ENCODE measurements around the gene PRRT2.
A peak's percentile ranks its signal among the peaks of the same experiment; 100 is the strongest.

PRRT2 gene

GRCh38 chr16:29811896-29812665 is at the start of gene PRRT2:
Gene PRRT2 (plus strand): TSS chr16:29812193. CDS start chr16:29813055, 862 bp downstream.
- H3K4me3 ChIP-seq (replicated peaks; ENCODE audit: low read depth, low read length) = peak within 1 kb of the TSS; percentile 74
- no peak for DNase-seq (ENCODE audit: extremely low read depth, low read depth)
- TF ChIP-seq, protein P1, sequence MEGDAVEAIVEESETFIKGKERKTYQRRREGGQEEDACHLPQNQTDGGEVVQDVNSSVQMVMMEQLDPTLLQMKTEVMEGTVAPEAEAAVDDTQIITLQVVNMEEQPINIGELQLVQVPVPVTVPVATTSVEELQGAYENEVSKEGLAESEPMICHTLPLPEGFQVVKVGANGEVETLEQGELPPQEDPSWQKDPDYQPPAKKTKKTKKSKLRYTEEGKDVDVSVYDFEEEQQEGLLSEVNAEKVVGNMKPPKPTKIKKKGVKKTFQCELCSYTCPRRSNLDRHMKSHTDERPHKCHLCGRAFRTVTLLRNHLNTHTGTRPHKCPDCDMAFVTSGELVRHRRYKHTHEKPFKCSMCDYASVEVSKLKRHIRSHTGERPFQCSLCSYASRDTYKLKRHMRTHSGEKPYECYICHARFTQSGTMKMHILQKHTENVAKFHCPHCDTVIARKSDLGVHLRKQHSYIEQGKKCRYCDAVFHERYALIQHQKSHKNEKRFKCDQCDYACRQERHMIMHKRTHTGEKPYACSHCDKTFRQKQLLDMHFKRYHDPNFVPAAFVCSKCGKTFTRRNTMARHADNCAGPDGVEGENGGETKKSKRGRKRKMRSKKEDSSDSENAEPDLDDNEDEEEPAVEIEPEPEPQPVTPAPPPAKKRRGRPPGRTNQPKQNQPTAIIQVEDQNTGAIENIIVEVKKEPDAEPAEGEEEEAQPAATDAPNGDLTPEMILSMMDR (IDR thresholded peaks at IDR 0.05; ENCODE audit: low read depth, low read length, missing control alignments) = no peak

GRCh38 chr16:29763326-29763725 is 48.7 kb upstream of the PRRT2 start:
- TF ChIP-seq, protein P1 (IDR thresholded peaks at IDR 0.05; ENCODE audit: low read depth, low read length, missing control alignments) = no peak
- H3K4me3 ChIP-seq (replicated peaks; ENCODE audit: low read depth, low read length) = no peak overlapping the region
- DNase-seq (ENCODE audit: extremely low read depth, low read depth) = no peak

- TF ChIP-seq, protein P1 (IDR thresholded peaks at IDR 0.05; ENCODE audit: low read depth, low read length, missing control alignments) = no peak
These were observed 46.6 kb upstream of the PRRT2 start for GRCh38 chr16:29765167-29766032.

GRCh38 chr16:29766571-29766970 is 45.4 kb upstream of the PRRT2 start:
- TF ChIP-seq, protein P1 (IDR thresholded peaks at IDR 0.05; ENCODE audit: low read depth, low read length, missing control alignments) = no peak
- no peak for DNase-seq (ENCODE audit: extremely low read depth, low read depth)
- H3K4me3 ChIP-seq (replicated peaks; ENCODE audit: low read depth, low read length) = no peak overlapping the region

More at GRCh38 chr16:29765167-29766032, 46.6 kb upstream of the PRRT2 start:
- no peak for DNase-seq (ENCODE audit: extremely low read depth, low read depth)
- no peak overlapping the region for H3K4me3 ChIP-seq (replicated peaks; ENCODE audit: low read depth, low read length)

DNA sequence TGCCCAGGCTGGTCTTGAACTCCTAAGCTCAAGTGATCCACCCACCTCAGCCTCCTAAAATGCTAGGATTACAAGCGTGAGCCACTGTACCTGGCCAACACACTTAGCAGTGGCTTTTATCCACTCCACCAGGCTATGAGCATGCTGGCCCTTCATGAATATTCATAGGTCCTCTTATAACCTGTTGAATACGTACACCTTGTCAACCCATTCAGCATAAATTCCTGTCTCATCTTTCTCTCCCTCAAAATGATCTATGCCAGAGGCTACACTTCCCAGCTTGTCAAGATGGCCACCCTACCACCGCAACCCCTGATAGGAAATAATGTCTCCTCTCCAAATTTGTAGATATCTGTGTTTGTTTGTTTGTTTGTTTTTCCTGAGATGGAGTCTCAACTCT is 44.9 kb upstream of the PRRT2 start:
- DNase-seq (ENCODE audit: extremely low read depth, low read depth) = no peak
- no peak overlapping the region for H3K4me3 ChIP-seq (replicated peaks; ENCODE audit: low read depth, low read length)
- TF ChIP-seq, protein P1 (IDR thresholded peaks at IDR 0.05; ENCODE audit: low read depth, low read length, missing control alignments) = no peak

GRCh38 chr16:29769507-29769906 is 42.5 kb upstream of the PRRT2 start:
- H3K4me3 ChIP-seq (replicated peaks; ENCODE audit: low read depth, low read length) = no peak overlapping the region
- TF ChIP-seq, protein P1 (IDR thresholded peaks at IDR 0.05; ENCODE audit: low read depth, low read length, missing control alignments) = no peak
- DNase-seq (ENCODE audit: extremely low read depth, low read depth) = no peak

Measured in HFF-Myc (cell line).